ENCODE measurements around the gene ACVRL1.

The ACVRL1 gene

DNA sequence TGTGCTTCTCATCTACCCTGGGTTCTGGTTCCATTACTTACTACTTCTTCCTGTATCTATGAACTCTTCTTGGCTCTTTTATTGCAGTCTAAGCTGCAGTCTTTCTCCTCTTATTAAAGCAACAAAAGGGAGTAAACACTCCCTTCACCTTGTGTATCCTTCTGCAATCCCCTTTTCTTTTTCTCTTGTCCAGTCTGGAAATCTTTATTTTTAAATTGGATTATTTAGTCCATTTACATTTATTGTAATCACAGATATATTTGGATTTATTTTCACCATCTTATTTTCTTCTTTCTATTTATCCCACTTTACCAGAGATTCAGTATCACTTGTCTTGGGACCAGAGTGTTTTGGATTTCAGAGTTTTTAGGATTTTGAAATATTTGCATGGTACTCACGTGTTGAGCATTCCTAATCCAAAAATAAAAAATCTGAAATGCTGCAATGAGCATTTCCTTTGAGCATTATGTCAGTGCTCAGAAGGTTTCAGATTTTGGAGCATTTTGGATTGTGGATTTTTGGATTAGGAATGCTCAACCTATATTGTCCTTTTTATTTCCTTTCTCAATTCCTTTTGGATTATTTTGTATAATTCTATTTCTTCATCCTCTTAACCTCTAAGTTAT is 37.4 kb downstream of the ACVRL1 start:
- no peak for DNase-seq

DNA sequence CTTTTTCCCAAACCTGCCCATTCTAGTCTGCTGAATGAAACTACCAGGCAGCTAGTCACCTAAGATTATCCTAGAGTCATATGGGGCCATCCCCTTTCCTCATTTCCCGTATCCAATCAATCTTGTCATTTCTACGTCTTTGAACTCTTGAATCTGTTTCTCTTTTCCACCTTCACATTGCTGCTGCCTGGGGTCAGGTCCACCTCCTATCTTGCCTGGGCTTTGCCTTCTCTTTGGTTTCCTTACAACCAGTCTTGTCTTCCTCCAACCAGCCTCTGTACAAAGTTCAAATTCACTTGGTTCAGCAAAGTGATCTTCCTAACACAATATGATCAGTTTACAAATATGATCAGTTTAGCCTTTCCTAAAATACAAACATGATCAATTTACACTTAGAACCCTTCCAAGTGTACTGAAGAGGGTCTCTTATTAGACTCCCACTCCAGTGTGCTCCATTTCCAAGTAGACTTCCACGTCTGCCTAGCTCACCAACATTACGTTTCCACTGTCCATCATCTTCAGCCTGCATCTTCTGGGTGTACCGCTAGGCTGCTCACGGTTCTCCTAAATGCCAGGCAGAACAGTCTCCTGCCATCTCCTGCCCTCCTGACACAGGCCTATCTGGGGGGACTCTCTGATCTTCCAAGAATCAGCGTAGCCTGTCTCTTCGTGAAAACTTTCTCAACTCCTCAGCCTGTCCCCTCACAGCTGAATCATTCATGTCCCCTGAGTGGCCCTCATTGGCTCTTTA is 40.1 kb downstream of the ACVRL1 start:
- no peak for DNase-seq

DNA sequence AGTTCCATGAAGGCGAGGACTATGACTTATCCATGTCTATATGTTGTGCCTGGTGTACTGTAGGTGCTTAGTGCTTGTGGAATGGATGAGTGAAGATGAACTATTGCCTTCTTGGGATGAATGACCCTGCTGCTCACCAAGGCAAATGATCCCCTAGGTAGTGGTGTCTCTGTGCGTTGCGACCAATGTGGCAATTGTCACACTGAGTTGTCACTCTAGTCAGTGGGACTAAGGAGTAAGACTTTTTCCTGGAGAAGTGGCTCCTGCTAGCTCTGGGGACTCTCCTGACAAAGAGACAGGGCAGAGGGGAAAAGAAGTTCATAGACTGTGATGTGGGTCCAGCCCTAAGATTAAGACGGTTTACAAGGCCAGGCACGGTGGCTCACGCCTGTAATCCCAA is 40.8 kb downstream of the ACVRL1 start:
- no peak for DNase-seq

DNA sequence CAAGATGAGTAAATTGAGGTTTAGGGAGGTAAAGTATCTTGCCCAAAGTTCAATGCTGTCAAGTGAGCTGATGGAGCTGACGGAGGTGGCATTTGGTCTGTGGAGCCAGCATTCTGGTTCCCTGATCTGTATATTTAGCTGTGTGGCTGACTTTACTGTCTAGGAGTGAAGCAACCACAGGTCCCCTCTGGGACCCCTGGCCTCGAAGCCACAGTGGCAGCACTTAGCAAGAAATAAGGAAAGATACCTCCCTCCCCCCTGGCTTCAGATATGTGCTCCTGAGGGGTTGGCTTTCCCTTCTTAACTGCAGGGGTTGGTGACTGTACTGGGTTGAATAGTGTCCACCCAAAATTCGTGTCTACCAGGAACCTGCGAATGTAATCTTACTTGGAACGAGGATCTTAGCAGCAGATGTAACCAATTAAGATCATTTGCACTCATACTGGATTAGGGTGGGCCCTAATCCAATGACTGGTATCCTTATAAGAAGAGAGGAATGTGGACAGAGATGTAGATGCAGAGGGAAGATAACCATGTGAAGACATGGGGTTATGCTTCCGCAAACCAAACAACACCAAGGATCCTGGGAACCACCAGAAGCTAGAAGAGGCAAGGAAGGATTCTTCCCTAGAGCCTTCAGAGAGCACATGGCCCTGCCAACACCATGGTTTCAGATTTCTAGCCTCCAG is 42.2 kb downstream of the ACVRL1 start:
- DNase-seq, result no peak

DNA sequence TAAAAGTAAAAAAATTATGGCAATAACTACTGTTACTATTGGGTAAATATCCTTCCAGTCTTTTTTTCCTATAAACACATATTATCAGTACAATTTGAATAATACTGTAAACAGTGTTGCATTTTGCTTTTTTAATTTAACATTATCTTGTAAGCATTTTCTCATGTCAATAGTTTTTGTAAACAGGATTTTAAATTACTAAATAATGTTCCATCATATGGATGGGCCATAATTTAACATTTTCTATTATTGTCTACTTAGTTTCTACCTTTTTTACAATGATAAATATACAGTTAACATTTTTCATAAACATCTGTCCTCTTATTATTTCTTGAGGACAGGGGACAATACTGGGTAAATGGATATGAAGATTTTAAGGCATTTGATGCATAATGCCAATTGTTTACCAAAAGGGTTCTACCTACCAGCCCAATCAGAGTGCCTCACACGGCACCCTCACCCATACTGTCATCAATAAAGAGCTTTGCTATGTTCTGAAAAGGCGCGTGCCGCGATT is 43.4 kb downstream of the ACVRL1 start:
- DNase-seq, result no peak

DNA sequence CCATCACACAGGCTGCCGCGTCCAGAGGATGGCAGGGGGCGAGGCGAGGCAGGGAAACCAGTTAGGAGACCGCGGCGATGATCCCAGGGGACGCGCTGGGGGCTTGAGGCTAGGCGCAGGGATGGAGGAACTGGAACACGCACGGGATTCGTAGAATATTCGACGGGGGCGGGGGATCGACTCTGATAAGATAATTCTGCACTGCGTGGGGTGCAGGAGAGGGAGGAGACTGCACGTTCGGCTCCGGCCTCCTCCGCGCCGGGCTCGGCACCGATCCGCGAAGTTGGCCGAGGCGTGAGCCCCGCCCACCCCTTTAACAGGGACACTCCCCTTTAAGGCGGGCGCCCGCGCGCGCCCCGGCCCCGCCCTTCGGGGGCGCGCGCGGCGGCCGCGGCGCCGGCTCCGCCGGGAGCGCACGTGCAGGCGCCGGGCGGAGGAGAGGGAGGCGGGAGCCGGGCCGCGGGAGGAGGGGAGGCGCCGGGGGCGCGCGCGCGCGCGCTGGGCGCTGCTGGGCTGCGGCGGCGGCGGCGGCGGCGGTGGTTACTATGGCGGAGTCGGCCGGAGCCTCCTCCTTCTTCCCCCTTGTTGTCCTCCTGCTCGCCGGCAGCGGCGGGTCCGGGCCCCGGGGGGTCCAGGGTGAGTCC is 44.0 kb downstream of the ACVRL1 start, which contains the start of gene ACVR1B:
TSS of gene ACVR1B (plus strand) at position 501 of the 644 bp plus-strand sequence. CDS start at position 546, 45 bp downstream.
- peak; percentile 90 for DNase-seq

DNA sequence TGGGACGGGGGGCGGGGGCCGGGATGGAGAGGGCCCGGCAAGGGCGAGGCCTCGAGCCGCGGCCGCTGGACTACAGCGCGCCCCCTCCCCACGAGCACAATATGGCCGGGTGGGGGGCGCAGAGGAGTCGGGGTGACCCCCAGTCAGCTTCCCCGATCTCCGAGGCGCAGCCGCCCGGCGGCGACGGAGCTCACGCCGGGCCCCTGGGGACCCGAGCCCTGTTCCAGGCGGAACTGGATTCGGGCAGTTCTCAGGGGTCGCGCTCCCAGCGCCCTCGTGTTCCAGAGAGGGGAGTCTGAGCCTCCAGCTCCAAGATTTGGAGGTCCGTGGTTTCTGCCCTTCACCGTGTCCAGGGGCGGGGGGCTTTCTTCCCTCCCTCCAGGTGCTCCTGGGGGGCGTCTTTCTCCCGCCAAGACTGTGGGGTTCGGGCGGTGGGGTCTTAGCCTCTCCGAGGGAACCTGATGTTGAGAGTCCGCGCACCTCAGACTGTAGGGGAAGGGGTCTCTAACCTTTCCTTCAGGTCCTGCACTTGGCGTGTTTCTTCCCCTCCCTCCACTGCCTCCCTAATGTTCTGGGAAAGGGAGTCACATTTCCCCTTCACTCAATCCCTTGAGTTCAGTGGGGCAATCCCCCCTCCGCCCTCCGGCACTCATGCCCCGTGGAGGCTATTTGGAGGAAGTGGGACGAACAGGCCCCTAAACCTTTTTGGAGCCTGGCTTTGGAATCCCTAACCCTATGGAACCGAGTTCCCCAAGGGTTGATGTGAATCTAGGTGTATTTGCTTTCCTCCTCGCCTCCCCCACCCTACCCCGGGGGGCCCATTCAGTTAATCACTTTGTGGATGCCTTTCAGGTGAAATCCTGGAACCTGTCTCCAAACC is 44.8 kb downstream of the ACVRL1 start:
- DNase-seq, result no peak

DNA sequence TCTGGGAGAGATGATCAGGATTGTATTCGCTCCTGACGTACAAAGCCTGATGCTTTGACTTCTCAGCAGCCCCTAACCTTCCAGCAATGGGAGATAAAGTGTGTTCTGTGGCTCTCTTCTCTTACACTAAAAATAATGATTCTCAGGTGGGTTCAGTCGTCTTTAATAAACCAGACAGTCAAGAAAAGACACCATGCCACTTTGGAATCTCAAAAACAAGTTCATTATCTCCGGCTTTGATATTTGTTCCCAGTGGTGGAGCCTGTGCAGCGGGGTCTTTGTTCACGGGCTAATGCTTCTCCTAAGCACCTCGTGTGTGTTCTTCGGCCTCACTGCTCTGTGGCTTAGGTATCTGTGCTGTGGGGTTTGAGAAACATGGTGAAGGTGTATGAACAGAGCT is 45.8 kb downstream of the ACVRL1 start:
- DNase-seq, result no peak

DNA sequence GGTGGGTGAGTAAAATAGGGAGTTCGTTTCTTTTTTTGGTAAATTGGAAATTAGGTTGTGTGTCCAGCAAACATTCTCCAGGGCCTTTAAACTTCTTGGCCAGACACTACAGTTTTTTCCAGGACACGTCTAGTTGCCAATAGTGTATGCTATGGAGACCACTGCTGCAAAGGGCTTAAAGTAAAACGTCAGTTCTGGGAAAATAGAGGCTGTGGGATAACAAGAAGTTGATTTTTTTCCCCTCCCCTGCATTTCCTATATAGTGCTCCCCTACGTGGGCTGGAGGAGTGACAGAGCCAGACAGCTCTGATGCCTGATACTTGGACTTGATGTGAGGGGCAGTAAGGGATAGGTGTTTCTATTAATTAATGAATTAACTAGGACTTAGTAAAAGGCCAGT is 46.6 kb downstream of the ACVRL1 start:
- DNase-seq, result peak; percentile 36

DNA sequence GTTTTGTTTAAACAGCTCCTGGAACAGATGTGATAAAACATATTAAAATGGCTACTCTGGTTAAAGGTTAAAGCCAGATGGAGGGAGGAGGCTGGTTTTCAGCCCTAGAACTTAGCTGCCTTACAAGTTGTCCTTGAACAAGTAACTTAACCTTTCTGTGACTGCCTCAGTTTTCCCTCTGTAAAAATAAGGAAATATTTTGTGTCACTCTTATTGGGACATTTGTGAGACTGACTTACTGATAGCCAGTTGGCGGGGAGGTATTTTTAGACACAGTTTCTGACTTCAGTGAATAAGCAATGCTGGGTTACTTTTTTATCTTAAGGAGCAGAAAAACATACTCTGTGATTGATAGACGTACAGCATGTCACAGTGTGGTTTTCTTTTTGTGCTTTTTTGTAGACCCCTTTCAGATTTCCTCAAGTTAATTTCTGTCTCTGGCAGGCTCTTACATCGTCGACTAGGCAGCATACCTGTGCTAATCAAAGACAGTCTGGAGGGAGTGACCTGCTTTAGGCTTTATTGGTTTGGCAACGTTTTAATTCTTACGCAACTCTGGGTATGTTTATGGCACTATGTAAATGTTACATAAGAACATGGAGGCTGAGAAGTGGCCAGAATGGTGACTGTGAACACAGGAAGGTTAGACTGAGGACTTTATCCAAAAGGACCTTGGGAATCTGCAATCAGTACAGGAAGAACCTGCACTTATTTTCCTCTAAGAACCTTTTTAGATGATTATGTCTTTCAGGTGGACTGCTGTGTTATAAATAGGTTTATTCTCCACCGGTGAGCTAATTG is 47.5 kb downstream of the ACVRL1 start:
- no peak for DNase-seq

DNA sequence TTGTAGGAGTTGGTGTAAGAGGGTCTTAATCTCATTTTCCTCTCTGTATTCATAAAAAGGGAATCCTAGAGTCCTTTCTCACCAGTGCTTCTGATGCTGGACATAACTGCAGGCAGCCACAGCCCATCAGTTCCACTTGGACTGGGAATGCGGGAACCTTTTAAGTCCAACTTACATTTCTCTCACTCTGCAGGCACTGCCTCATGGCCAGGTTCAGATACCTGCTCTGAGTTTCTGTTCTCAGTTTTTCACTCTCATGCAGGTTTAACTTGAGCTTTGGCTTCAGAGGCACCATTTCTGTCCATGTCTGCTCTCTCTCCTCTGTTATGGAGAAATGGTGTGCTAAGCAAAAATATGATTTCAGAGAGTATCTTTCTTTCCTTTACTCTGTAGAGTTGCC is 48.4 kb downstream of the ACVRL1 start:
- no peak for DNase-seq

DNA sequence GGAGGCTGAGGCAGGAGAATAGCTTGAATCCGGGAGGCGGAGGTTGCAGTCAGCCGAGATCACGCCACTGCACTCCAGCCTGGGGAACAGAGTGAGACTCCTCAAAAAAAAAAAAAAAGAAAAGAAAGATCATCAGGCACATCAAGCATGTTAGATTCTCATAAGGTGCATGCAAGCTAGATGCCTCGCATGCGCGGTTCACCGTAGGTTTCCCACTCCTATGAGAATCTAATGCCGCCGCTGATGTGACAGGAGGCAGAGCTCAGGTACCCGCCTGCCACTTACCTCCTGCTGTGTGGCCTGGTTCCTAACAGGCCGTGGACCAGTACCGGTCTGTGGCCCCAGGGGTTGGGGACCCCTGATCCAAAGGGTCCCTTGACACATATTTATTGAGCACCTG is 51.2 kb downstream of the ACVRL1 start:
- no peak for DNase-seq

DNA sequence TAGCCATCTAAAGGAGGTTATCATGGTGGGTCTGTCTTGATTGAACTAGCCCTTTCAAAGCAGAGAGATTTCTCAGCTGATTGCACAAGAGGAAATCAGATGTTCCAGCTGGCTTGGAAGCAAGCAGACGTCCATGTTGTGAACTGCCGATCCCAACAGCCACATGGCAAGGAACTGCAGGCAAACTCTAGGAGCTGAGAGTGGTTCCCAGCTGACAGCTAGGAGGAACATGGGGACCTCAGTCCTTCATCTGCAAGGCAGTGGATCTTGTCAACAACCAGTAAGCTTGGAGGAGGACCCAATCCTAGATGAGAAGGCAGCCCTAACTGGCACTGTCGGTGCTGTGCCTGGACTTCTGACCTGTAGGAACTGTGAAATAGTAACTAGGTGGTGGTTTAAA is 51.9 kb downstream of the ACVRL1 start:
- DNase-seq, result no peak

DNA sequence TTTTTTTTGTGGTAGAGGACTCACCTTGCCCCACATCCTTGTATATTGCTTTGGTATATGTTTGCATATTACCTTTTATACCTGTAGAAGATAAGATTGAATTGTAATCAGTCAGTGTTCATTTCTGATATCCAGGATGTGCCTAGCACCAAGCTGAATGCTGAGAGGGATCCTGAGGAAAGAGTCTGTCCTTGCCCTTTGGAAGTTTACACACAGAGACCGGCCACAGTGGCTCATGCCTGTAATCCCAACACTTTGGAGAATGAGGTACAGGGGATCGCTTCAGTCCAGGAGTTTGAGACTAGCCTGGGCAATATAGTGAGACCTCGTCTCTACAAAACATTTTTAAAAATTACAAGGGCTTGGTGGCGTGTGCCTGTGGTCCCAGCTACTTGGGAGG is 52.6 kb downstream of the ACVRL1 start:
- no peak for DNase-seq

DNA sequence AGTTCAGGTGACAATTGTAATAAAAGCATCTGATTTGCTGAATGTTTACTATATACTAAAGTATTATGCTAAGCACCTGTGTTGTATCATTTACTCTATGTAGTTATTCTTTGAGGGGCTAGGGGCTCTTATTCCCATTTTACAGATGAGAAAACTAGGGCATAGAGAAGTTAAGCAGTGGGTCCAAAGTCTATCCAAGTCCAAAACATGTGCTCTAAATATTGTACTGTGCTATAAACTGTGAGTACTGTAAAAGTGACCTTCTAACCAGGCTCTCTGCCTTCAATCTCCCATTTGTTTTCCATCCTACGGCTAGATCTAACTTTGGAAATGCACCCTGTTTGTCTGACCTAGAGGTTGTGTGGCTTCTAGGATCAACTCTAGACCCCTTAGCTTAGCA is 53.2 kb downstream of the ACVRL1 start:
- no peak for DNase-seq

DNA sequence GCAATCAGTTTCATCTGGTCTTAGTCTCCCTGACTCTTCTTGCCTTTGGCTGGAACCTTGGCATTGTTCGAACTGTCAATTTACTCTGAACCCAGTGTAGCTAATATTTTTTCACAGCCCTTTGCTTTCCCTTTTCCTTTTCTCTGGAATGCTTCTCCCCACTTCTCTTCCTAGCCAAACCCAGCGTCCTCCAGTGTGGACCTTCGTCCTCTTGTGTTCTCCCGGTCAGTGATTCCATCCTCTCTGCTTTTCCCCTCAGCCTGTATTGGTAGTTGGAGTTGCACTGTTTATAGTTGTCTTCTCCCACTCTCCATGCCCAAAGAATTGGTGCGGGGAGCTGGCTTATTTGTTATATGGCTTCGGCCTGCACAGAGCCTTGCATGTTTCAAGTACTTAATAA is 53.6 kb downstream of the ACVRL1 start:
- no peak for DNase-seq

DNA sequence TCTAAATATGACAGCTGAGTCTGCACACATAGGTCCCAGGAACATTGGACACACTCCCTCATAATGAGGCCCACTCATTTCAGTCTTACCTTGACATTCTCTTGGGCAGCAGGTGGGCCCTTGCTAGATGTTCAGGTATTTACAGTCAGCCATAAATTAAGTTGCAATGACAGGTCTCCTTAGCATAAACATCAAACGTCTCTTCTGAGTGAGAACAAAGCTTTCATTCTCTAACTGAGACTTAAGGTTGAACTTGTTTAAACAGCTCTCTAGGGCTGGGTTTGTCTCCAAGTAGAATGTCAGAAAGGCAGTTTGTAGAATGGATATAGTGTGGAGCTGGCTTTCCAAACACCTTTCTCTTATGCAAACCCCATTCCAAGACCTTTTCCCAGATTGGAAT is 54.5 kb downstream of the ACVRL1 start:
- DNase-seq, result no peak

DNA sequence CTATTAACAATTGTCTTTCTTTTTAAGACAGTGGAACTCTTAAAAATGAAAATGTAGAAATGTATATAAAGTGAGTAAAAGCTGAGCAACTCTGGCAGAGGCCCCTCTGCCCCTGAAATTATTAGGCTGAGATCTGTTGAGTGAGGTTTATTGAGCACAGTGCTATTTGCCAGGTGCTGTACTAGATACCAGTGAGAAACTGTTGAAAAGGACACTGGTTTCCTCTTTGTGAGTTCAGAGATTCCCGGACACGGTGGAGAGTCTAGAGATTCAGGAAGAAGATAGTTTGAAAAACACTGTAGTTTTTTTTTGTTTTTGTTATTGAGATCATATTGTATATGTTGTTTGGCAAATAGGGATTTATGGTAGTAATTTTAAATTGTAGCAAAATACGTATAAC is 55.4 kb downstream of the ACVRL1 start:
- no peak for DNase-seq

DNA sequence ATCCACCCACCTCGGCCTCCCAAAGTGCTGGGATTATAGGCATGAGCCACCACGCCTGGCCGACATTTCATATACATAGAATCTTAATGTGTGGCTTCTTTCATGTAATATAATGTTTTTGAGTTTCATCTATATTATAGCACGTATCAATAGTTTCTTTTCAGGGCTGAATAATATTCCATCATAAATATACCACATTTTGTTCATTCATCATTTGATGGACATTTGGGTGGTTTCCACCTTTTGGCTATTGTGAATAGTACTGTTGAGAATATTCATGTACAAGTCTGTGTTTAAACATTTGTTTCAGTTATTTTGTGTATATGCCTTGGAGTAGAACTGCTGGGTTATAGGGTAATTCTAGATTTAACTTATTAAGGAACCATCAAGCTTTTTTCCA is 56.2 kb downstream of the ACVRL1 start:
- no peak for DNase-seq

DNA sequence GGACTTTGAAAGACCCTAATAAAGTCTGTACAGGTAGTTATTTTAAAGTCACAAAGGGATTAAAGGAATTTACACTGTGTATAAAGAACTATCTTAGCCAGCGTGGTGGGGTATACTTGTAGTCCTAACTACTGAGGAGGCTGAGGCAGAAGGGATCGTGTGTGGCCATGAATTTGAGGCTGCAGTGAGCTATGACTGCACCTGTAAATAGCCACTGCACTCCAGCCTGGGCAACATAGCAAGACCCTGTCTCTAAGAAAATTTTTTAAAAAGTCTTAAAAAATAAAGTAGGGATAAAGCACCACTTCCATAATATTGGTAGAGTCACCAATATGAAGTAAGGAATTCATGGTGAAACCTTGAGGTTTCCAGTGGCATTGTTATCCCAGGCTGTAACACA is 62.3 kb downstream of the ACVRL1 start:
- DNase-seq, result no peak

DNA sequence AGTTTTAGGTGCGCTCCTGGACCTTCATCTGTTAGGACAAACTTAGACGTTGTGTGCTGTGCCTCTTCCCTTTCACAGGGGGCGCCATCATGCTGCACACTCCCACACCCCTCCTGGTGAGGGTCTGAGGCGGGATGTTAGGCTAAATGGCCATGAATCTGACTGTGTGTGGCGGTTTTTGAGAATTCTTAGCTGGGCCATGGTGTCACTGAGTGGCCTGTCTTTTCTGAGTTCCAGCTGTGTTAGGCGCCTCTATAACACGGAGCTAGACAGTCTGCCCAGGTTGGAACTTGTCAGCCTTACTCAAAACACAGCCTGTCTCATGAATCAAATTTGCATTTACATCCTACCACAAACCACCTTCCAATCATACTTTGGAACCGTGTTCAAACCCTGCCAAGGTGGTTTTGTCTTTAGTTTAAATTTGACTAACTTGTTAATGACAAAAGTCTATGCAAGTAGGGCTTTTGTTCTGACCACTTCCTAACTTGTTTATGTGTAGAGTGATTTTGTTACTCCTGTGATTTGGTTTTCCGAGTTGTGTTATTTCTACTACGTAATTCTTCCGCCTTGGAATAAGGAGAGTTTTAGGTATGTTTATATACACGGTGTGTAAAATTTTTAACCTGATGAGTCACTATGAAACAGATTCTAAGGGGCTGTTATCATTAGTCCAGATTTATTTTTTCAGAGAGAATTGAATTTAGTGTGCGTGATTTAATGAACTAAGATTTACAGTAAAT is 63.8 kb downstream of the ACVRL1 start:
- DNase-seq, result no peak

Measured in right hindlimb (tissue), 1 donor.